ENCODE data around the gene PIP5K1B. TPM values are rescaled to one million over a fixed set of nuclear protein-coding genes. Genes with fewer than 3 reads are reported as not detected.

Gene PIP5K1B
- total and polyA plus RNA-seq, 12 donors = 2.1 to 24.0 (median 9.7) TPM

DNA sequence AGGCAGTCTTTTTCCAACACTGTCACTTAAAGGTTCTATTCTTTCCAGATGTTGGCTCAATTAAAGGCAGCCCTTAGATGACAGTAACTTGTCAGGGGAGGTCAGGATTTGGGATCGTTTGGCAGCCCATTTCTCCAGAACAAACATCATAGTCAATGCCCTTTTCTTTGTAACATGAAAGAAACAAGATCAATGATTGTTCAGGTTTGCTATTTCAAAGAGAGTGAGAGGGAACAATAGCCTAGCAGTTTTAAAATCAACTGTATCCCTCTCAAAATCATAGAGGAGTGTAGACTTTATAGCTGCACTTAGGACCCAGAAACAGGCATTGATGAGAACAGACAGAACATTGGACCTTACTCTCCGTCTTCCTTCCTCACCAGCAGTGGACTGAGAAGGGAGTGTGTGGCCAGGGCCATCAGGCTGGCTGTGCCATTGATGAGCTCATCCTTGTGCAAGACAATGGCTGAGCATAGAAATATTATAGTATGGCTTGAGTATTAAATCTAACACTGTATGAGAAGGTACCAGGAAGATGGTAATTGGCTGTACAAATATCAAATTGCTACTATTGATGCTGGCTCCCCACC lies 130.0 kb downstream of the PIP5K1B start:
- intact Hi-C loops (cut with DNase I) = no loop called here
- WGBS, 4 donors = 77 to 82% (median 80%) methylated on average over 2 of the region's 2 CpGs
- H3K27ac ChIP-seq = no peak overlapping the region
- no peak overlapping the region for H3K4me3 ChIP-seq
- no peaks in the 10 kb centered on the region for H3K27me3 ChIP-seq
- TF ChIP-seq CTCF (IDR thresholded peaks at IDR 0.05) = no peak
- TF ChIP-seq POLR2A (IDR thresholded peaks at IDR 0.05) = no peak
- no peaks in the 10 kb centered on the region for H3K9me3 ChIP-seq (replicated peaks in 1 of 3)
- H3K4me1 ChIP-seq (replicated peaks in 1 of 2) = peaks cover 0 to 19% of the 10 kb centered on the region in 2 donors
- DNase-seq = no peak
- no peaks in the 10 kb centered on the region for H3K36me3 ChIP-seq (replicated peaks in 1 of 2)

- no peaks in the 10 kb centered on the region for H3K9me3 ChIP-seq (replicated peaks in 1 of 3)
- no peaks in the 10 kb centered on the region for H3K36me3 ChIP-seq (replicated peaks in 1 of 2)
- no peak overlapping the region for H3K27ac ChIP-seq
- H3K4me3 ChIP-seq = no peak overlapping the region
- no peaks in the 10 kb centered on the region for H3K27me3 ChIP-seq
- TF ChIP-seq CTCF (IDR thresholded peaks at IDR 0.05) (no peak), POLR2A (IDR thresholded peaks at IDR 0.05) (no peak)
- no peak for DNase-seq
- H3K4me1 ChIP-seq (replicated peaks in 1 of 2) = peaks cover 0 to 19% of the 10 kb centered on the region in 2 donors
- intact Hi-C loops (cut with DNase I) = no loop called here
- 67 to 76% (median 70%) methylated on average over 5 of the region's 5 CpGs for WGBS, 4 donors
Measured at GRCh38 chr9:68836788-68837187, 131.7 kb downstream of the PIP5K1B start.

- H3K9me3 ChIP-seq (replicated peaks in 1 of 3) = no peaks in the 10 kb centered on the region
- TF ChIP-seq CTCF (IDR thresholded peaks at IDR 0.05) (no peak), POLR2A (IDR thresholded peaks at IDR 0.05) (no peak)
- intact Hi-C loops (cut with DNase I) = no loop called here
- no peak for DNase-seq
- H3K27ac ChIP-seq = no peak overlapping the region
- H3K36me3 ChIP-seq (replicated peaks in 1 of 2) = no peaks in the 10 kb centered on the region
- peaks cover 0 to 19% of the 10 kb centered on the region in 2 donors for H3K4me1 ChIP-seq (replicated peaks in 1 of 2)
- no peak overlapping the region for H3K4me3 ChIP-seq
- WGBS, 4 donors = 23 to 30% (median 24%) methylated on average over 1 of the region's 1 CpG
- no peaks in the 10 kb centered on the region for H3K27me3 ChIP-seq
Measured at GRCh38 chr9:68838245-68838644, 133.2 kb downstream of the PIP5K1B start.

DNA sequence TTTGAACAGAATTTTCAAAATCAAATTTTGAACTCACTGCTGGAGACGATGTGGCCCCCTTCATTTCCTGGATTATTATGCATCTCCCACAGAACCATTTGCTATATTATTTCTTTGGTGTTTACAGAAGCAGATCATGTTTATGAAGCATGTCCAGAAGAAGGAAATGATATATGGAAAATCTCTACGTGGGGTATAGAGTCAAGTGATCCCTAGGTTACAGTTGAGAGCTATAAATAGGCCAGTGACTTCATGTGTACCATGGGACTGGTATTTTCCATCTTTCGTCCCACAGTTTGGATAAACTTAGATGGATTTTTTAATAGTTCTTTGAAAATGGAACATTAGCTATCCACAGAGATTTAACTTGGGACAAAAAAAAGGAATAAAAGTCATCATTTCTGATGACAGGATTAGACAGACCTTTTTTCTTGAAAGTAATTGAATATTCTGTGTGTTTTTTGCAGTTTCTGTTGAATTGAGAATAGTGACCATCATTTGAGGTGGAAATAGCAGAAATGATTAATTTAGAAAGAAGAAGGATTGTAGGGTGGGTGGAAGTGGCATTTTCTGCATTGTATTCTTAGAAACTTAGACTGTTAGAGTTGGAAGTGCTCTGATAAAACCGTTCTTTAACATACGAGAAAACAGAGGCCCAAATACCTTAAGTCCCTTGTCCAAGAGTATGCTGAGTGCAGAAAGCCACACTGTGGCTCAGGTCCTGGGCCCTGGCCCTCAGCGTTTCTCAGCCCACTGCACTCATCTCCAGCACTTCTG lies 136.4 kb downstream of the PIP5K1B start:
- no peak for DNase-seq
- Histone ChIP-seq H3K9me3 (replicated peaks in 1 of 3) (no peaks in the 10 kb centered on the region), H3K27ac (no peak overlapping the region), H3K4me1 (replicated peaks in 1 of 2) (peaks cover 0 to 19% of the 10 kb centered on the region in 2 donors), H3K36me3 (replicated peaks in 1 of 2) (no peaks in the 10 kb centered on the region), H3K27me3 (no peaks in the 10 kb centered on the region), H3K4me3 (no peak overlapping the region)
- TF ChIP-seq CTCF (IDR thresholded peaks at IDR 0.05) (no peak), POLR2A (IDR thresholded peaks at IDR 0.05) (no peak)
- WGBS, 4 donors = 72 to 83% (median 79%) methylated on average over 6 of the region's 6 CpGs
- intact Hi-C loops (cut with DNase I) = no loop called here
